ENCODE measurements around the gene SRP54. TPM values are rescaled to one million over a fixed set of nuclear protein-coding genes. Genes with fewer than 3 reads are reported as not detected.
A peak's percentile ranks its signal among the peaks of the same experiment; 100 is the strongest.

The SRP54 gene
- total and polyA plus RNA-seq, 2 of the 13 experiments (the other 11 are each of a cell fraction or from before 2014, with no cell fraction given): 42.2 to 207 TPM

GRCh38 chr14:35051796-35052195 is 69.0 kb downstream of the SRP54 start (continued):
- peak; percentile 38; the same call in 1 of the 2 replicates for TF ChIP-seq ZNF503 (CRISPR knock-in tag; IDR thresholded peaks at IDR 0.05)
- no peak for TF ChIP-seq JARID2 (CRISPR knock-in tag; IDR thresholded peaks at IDR 0.05; ENCODE audit: insufficient replicate concordance)
- TF ChIP-seq FOSL2 (CRISPR knock-in tag; IDR thresholded peaks at IDR 0.05): no peak
- TF ChIP-seq ASH2L (IDR thresholded peaks at IDR 0.05; ENCODE audit: insufficient read length, low read depth, low read length): peak; percentile 2
- TF ChIP-seq ZGPAT (CRISPR knock-in tag; IDR thresholded peaks at IDR 0.05): 0 out of 2 replicates have a peak, but pooled peaks have one; percentile 3
- TF ChIP-seq CREB3 (CRISPR knock-in tag; IDR thresholded peaks at IDR 0.05): 0 out of 2 replicates have a peak, but pooled peaks have one; percentile 39
- 0 out of 2 replicates have a peak, but pooled peaks have one; percentile 22 for TF ChIP-seq TEF (CRISPR knock-in tag; IDR thresholded peaks at IDR 0.05)
- no peak for TF ChIP-seq THAP8 (CRISPR knock-in tag; IDR thresholded peaks at IDR 0.05; ENCODE audit: borderline replicate concordance)
- no peak for TF ChIP-seq ZSCAN30 (CRISPR knock-in tag; IDR thresholded peaks at IDR 0.05)
- TF ChIP-seq ZNF17 (CRISPR knock-in tag; IDR thresholded peaks at IDR 0.05): no peak
- TF ChIP-seq ARID3A (IDR thresholded peaks at IDR 0.05; ENCODE audit: low read depth, low read length): peak; percentile 69; the same call in 1 of the 2 replicates
- peak; percentile 96 for TF ChIP-seq CBFB (CRISPR knock-in tag; IDR thresholded peaks at IDR 0.05)
- TF ChIP-seq MLXIP (CRISPR knock-in tag; IDR thresholded peaks at IDR 0.05; ENCODE audit: borderline replicate concordance): 0 out of 2 replicates have a peak, but pooled peaks have one; percentile 31
